Activated CD4-positive, alpha-beta T cell treated with anti-CD3 and anti-CD28 coated beads, Interleukin-2, Interleukin-6, amounts not matched to agents 100 ng/mL and 50 ng/mL, durations not matched to agents 16 hours and 8 hours (primary cell): ENCODE data around the gene CLDN6.

Experiments
- DNase-seq: peaks from one replicate; pipeline ENCODE4 v3.0.0-alpha.2; 2020

Gene CLDN6

DNA sequence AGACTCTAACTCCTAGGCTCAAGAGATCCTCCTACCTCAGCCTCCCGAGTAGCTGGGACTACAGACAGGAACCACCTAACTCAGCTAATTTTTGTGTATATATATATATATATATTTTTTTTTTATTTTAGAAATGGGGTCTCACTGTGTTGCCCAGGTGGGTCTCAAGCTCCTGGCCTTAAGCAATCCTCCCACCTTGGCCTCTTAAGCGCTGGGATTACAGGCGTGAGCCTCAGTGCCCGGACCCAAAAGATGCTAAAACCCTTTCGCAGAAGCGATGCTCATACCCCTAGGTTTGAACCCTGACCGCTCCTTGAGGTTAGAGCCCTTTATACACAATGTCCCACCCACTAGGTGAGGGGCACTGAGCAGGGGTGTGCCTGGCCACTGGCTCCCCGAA is 7.5 kb downstream of the CLDN6 start:
- no peak for DNase-seq

- DNase-seq = no peak
These were observed 8.2 kb downstream of the CLDN6 start for GRCh38 chr16:3009568-3010390.

DNA sequence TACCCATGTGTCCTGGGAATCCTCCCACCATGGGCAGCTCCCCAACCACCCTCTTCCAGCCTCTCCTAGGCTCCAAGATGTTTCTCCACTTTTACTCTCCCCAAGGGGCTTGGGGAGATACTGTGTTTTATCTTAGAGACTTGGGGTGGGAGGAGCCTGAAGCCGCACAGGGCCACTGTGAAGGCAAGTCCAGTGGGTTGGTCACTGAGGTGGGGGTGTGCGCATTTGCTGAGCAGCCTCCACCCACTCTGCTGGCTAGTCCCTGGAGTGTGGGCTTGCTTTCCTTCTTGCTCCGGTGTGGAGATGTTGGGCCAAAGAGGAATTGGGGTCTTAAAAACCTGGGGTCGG is 9.3 kb downstream of the CLDN6 start:
- DNase-seq = no peak

- peak; percentile 4 for DNase-seq
These were observed 9.9 kb downstream of the CLDN6 start for GRCh38 chr16:3007957-3008689.

DNA sequence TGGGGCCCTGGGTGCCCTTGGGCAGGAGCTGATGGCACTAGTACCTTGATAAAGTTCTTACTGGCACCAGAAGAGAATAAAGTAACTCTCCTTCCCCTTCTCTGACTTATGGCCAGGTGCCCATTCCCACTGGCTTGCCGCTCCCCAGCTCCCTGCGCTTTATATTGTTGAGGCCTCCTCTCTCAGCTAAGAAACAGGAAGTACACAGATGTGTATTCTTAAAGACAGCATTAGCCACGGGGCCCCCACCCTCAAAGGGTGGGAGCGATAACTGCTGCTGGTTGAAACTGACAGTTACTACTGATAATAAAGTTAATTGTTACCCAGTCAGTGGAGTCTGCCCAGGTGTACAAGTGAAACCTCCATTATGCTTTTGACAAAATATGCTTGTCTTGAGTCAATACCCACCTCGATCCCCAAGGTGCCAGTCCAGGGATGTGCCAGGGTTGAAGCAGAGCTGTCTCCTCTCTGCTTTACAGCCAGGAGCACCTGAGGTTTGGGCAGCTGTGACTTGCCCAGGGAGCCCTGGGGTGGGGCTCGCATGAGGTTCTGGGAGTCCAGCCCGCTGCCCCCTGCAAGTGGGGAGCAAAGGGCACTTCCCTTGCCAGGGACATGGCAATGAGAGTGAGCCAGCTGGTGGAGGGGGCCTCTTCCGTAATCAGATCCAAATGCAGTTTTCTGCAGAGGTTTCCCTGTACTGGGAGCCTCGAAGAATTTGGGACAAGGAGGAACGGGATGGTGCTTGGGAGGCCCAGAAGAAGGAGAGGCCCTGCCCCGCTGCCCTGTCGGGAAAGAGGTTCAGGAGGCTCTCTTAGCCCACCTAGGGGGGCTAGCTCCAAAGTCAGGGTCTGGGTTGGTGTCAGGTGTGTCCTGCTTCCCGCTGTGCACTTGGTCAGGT is 10.7 kb downstream of the CLDN6 start:
- no peak for DNase-seq

DNA sequence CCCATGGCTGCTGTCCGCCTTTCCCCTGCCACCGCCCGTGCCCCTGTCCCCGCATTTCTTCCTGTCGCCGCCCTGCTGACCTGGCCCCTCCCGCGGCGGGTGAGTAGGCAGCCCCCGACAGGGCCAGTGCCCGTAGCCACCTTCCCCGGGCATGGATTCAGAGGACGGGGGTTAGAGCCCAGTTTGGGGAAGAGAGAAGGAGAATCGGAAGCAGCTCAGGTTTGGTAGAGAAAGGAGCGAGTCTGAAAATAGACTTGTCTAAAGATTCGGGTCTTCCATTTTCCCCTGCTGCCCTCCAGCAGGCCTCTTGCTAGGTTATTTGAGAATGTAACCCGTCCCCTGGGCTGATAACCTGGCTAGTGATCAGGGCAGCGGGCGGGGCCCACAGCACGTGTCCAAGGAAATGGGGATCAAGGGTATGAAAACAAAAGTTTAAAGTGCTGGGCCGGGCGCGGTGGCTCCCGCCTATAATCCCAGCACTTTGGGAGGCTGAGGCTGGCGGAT is 13.2 kb downstream of the CLDN6 start:
- DNase-seq = no peak

GRCh38 chr16:3004319-3004718 is 13.7 kb downstream of the CLDN6 start:
- no peak for DNase-seq

DNA sequence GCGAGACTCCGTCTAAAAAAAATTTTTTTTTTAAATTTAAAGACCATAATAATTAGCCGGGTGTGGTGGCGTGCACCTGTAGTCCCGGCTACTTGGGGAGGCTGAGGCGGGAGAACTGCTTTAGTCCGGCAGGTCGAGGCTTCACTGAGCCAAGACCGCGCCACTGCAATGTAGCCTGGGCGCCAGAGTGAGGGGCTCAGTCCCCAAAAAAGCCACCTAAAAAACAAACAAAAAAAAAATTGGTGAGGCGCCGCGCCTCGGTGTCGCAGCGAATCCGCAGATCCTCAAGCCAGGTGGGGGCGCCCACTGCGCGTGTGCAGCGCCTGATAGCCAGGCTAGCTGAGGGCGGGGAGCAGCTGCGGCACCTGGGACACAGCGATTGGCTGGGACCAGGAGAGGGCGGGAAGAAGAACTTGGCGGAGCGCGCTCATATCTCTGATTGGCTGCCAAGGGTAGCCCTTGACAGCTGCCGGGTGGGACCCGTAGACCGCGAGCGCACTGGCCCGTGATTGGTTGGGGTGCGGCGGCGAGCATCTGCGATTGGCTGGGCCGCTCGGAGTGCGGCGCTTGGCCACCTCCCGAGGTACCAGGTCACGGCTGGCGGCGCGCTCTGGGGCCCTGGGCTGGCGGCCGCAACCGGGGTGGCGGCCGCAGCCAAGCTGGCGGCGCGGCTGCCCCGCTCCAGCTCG is 14.3 kb downstream of the CLDN6 start:
- peak; percentile 99 for DNase-seq

DNA sequence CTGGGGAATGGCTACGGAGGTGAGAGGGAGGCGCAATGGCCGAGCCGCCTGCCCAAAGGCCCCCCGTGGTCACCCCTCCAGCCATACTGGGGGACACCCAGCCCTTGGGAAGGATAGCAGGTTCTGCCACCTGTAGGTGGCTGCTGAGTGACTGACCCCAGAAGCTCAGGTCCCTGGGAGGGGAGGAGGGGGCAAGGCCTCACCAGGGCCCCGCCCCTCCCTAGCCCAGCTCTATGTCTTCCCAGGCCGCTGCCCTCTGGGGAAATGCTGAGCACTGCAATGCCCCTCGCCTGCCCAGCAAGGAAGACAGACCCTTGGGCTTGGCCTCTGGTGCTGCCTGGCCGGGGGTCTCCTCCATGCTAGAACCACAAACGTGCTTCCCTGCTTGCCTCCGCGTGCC is 16.7 kb downstream of the CLDN6 start:
- no peak for DNase-seq

- no peak for DNase-seq
These were observed 17.4 kb downstream of the CLDN6 start for GRCh38 chr16:3000540-3000939.

DNA sequence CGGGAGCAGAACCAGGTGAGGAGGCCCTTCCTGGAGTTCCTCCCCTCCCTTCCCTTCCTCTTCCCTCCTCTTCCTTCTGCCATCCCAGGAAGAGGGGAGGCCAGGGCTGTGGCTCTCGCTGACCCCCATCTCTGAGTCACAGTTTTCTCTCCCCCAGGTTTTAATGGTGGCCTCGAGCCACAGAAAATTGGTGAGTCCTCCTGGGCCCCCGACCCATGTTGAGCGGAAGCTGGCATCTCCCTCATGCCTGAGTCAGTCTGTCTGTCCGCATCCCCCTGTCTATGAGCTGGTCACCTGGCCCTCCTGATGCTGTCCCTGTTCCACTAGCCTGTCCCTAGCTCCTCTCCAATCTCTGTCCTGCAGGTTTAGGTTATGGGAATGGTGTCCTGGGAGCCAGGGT is 18.1 kb downstream of the CLDN6 start:
- no peak for DNase-seq

DNA sequence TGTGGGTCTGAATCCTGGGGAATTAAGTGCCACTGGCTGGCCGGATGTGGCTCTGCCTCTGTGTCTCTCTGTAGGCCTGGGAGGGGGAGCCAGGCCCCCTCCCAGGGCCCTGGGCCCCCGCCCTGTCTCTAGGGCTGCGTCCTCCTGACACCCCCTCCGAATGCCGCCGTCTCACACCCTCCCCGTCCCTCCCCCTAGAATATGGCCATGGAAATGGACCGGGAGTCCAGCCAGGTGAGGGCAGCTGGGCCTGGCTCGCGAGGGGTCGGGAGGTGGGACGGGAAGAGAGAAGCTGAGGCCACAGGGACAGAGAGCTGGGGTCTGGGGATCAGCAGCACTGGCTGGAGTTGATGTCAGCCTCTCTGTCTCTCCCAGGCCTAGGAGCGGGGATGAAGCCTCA is 21.7 kb downstream of the CLDN6 start:
- no peak for DNase-seq

GRCh38 chr16:2992383-2993081 is 25.5 kb downstream of the CLDN6 start:
- no peak for DNase-seq

- no peak for DNase-seq
These were observed 26.3 kb downstream of the CLDN6 start for GRCh38 chr16:2991566-2992261.

DNA sequence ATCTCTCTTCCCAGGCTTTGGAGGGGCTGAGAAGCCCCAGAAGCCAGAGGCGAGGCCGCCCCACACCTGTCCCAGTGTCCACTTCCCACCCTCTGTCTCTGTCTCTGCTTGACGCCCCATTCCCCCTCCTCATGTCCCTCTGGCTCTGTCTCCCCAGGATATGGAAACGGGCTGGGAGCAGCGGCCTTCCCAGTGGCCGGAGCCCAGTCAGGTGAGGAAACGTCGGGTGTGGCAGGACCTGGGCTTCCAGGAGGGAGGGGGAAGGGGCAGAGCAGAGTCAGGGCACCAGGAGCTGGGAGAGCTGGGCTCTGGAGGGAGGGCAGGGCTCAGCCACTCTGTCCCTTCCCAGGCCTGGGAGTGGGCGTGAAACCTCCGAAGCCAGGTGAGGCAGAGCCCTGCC is 27.1 kb downstream of the CLDN6 start:
- DNase-seq = no peak

DNA sequence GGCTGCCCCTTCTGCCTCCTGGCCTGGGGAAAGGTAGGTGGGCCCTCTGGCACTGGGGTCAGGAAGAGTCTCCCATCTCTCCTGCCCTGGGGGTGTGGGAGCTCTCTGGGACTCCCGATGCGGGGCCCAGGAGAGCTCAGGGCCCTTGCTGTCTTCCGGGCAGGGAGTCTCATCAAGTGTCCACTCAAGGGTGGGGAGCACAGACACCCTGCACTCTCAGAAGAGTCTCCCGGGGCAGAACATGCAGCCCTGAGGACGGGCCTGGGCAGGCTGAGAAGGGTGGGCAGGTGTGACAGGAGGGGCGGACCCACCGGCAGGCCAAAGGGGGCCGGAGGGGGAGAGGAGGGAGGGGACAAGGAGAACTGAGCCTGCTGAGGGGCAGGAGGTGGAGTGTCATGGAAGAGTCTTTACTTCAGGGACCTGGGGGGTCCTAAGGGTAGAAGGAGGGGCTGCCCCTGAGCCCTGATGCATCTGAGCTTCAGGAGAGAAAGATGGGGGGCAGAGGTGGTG is 29.3 kb downstream of the CLDN6 start:
- DNase-seq = no peak

DNA sequence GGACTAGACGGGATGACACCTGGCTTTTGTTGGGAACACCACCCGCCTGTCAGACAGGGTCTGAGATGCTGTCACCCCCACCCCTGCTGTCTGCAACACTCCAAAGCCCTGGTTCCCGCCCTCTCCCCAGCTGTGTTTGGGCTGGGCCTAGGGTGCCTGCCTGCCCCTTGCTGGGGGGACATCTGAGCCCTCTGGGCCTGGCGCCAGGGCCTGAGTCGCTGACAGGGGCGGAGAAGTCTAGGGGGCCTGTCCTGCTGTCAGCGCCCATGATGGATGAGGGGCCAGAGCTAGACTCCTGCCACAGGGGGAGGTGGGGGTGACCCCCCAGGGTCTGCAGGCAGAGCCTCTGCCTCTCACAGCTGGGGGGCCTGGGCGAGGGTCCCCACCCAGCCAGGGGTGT is 30.1 kb downstream of the CLDN6 start:
- DNase-seq = no peak

DNA sequence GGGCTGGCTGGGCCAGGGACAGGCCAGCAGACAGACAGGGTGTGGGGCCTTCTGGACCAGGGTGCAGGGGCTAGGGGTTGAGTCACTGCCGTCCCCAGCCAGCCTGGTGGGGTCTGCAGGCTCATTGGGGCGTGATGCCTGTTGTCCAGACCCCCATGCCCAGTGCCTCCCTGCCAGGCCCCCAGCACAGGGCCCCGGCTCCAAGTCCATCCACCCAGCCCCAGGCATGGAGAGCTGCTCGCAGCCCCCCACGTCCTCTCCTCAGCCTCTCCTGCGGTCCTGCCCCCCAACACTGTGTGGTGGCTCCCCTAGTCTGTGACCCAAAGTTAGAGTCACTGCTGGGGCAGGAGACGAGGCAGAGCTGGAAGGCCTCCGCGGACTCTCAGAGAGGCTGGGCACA is 30.7 kb downstream of the CLDN6 start:
- DNase-seq = no peak

GRCh38 chr16:2986623-2987188 is 31.3 kb downstream of the CLDN6 start:
- no peak for DNase-seq

GRCh38 chr16:2985893-2986355 is 32.1 kb downstream of the CLDN6 start:
- no peak for DNase-seq

DNA sequence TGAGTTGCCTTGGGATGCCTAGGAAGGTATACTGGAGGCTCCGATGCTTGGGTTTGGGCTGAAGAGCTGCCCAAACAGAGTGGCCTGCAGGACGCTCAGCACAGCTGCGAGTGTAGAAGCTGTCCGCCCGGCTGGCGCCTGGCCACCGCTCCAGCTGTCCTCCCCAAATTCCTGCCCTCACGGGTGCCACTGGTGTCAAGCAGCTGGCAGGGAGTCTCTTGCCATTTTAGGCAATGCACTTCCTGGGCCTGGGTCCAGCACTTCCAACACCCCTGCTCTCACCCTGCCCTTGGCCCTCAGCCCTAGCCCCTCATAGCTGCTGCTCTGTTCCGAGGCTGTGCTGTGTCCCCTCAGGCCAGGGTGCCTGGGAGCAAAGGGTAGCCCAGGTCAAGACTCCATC is 32.5 kb downstream of the CLDN6 start:
- no peak for DNase-seq
